HuH-7.5 (cell line): ENCODE results near the gene DMXL1.

Experiments
- DNase-seq: peaks from one replicate; pipeline ENCODE4 v3.0.0; 2011; ENCODE audit warnings: low spot score

Gene DMXL1

GRCh38 chr5:119290607-119291006 is 219.7 kb downstream of the DMXL1 start:
- DNase-seq: no peak

- DNase-seq: no peak
Measured at GRCh38 chr5:119291056-119291455, 220.2 kb downstream of the DMXL1 start.

- no peak for DNase-seq
Measured at GRCh38 chr5:119291877-119292276, 221.0 kb downstream of the DMXL1 start.

GRCh38 chr5:119292701-119293515 is 222.0 kb downstream of the DMXL1 start:
- no peak for DNase-seq

- no peak for DNase-seq
Measured at GRCh38 chr5:119293516-119293829, 222.6 kb downstream of the DMXL1 start.
